ENCODE data around the gene IMMP2L. TPM values are rescaled to one million over a fixed set of nuclear protein-coding genes. Genes with fewer than 3 reads are reported as not detected.

The IMMP2L gene
- total RNA-seq, 1 donor from 2014 or later = 21.5 TPM

GRCh38 chr7:111529507-111530355, 32.6 kb downstream of the IMMP2L start:
- H3K79me2 ChIP-seq (ENCODE audit: low read depth) = no peaks in the 10 kb centered on the region
- H3K27me3 ChIP-seq = no peaks in the 10 kb centered on the region
- peaks cover 1% of the 10 kb centered on the region for H3K4me1 ChIP-seq
- no peaks in the 10 kb centered on the region for H4K20me1 ChIP-seq (ENCODE audit: low read depth)
- H3K9me3 Mint-ChIP-seq = no peaks in the 10 kb centered on the region
- no peak overlapping the region for H3K27ac Mint-ChIP-seq
- DNase-seq (ENCODE audit: low spot score) = no peak
- H3K9ac ChIP-seq = no peak overlapping the region
- no peak overlapping the region for H3K27ac ChIP-seq
- H3K4me3 Mint-ChIP-seq = no peak overlapping the region
- H3K9me3 ChIP-seq (ENCODE audit: low read depth) = no peaks in the 10 kb centered on the region
- H2AFZ ChIP-seq (replicated peaks) = no peak overlapping the region
- no peaks in the 10 kb centered on the region for H3K36me3 Mint-ChIP-seq
- H3K4me2 ChIP-seq = no peak overlapping the region
- no peaks in the 10 kb centered on the region for H3F3A ChIP-seq (ENCODE audit: low read depth)
- TF ChIP-seq CTCF (IDR thresholded peaks at IDR 0.05) (no peak), EZH2phosphoT487 (IDR thresholded peaks at IDR 0.05) (no peak), EZH2 (IDR thresholded peaks at IDR 0.05) (no peak)
- no peaks in the 10 kb centered on the region for H3K36me3 ChIP-seq
- H3K4me1 Mint-ChIP-seq = no peaks in the 10 kb centered on the region
- H3K4me3 ChIP-seq = no peak overlapping the region
- H3K27me3 Mint-ChIP-seq (ENCODE audit: insufficient read depth, low read depth) = peaks cover 2% of the 10 kb centered on the region

GRCh38 chr7:111528331-111528730, 34.0 kb downstream of the IMMP2L start:
- no peaks in the 10 kb centered on the region for H3F3A ChIP-seq (ENCODE audit: low read depth)
- H3K79me2 ChIP-seq (ENCODE audit: low read depth) = no peaks in the 10 kb centered on the region
- H3K36me3 ChIP-seq = no peaks in the 10 kb centered on the region
- no peak overlapping the region for H3K9ac ChIP-seq
- H3K27me3 Mint-ChIP-seq (ENCODE audit: insufficient read depth, low read depth) = peaks cover 2% of the 10 kb centered on the region
- H4K20me1 ChIP-seq (ENCODE audit: low read depth) = no peaks in the 10 kb centered on the region
- no peaks in the 10 kb centered on the region for H3K9me3 Mint-ChIP-seq
- H3K27ac Mint-ChIP-seq = no peak overlapping the region
- no peaks in the 10 kb centered on the region for H3K27me3 ChIP-seq
- H3K36me3 Mint-ChIP-seq = no peaks in the 10 kb centered on the region
- no peaks in the 10 kb centered on the region for H3K4me1 Mint-ChIP-seq
- no peak overlapping the region for H3K4me3 ChIP-seq
- H3K4me1 ChIP-seq = no peaks in the 10 kb centered on the region
- H3K27ac ChIP-seq = no peak overlapping the region
- H3K4me2 ChIP-seq = no peak overlapping the region
- H2AFZ ChIP-seq (replicated peaks) = no peak overlapping the region
- no peak overlapping the region for H3K4me3 Mint-ChIP-seq
- no peak for DNase-seq (ENCODE audit: low spot score)
- TF ChIP-seq EZH2 (IDR thresholded peaks at IDR 0.05) = no peak
- H3K9me3 ChIP-seq (ENCODE audit: low read depth) = no peaks in the 10 kb centered on the region

GRCh38 chr7:111527545-111527944, 34.7 kb downstream of the IMMP2L start:
- Histone ChIP-seq H4K20me1 (ENCODE audit: low read depth) (no peaks in the 10 kb centered on the region), H3K4me3 (no peak overlapping the region), H3K4me2 (no peak overlapping the region), H3K9ac (no peak overlapping the region), H3K9me3 (ENCODE audit: low read depth) (no peaks in the 10 kb centered on the region), H3K36me3 (no peaks in the 10 kb centered on the region), H2AFZ (replicated peaks) (no peak overlapping the region), H3F3A (ENCODE audit: low read depth) (no peaks in the 10 kb centered on the region), H3K79me2 (ENCODE audit: low read depth) (no peaks in the 10 kb centered on the region), H3K4me1 (no peaks in the 10 kb centered on the region), H3K27ac (no peak overlapping the region), H3K27me3 (no peaks in the 10 kb centered on the region)
- no peaks in the 10 kb centered on the region for H3K9me3 Mint-ChIP-seq
- no peak overlapping the region for H3K4me3 Mint-ChIP-seq
- no peak overlapping the region for H3K27ac Mint-ChIP-seq
- H3K27me3 Mint-ChIP-seq (ENCODE audit: insufficient read depth, low read depth) = no peaks in the 10 kb centered on the region
- no peaks in the 10 kb centered on the region for H3K36me3 Mint-ChIP-seq
- H3K4me1 Mint-ChIP-seq = no peaks in the 10 kb centered on the region
- no peak for DNase-seq (ENCODE audit: low spot score)
- TF ChIP-seq CTCF (IDR thresholded peaks at IDR 0.05) = no peak
- TF ChIP-seq EZH2 (IDR thresholded peaks at IDR 0.05) = no peak
- TF ChIP-seq EZH2phosphoT487 (IDR thresholded peaks at IDR 0.05) = no peak

GRCh38 chr7:111525100-111525499, 37.2 kb downstream of the IMMP2L start:
- TF ChIP-seq EZH2 (IDR thresholded peaks at IDR 0.05) (no peak), EZH2phosphoT487 (IDR thresholded peaks at IDR 0.05) (no peak), CTCF (IDR thresholded peaks at IDR 0.05) (no peak)
- no peaks in the 10 kb centered on the region for H3K79me2 ChIP-seq (ENCODE audit: low read depth)
- no peaks in the 10 kb centered on the region for H3K9me3 ChIP-seq (ENCODE audit: low read depth)
- H3K36me3 ChIP-seq = no peaks in the 10 kb centered on the region
- DNase-seq (ENCODE audit: low spot score) = no peak
- H3K4me2 ChIP-seq = no peak overlapping the region
- H3K27me3 ChIP-seq = no peaks in the 10 kb centered on the region
- H3K27ac ChIP-seq = no peak overlapping the region
- Mint-ChIP-seq H3K36me3 (no peaks in the 10 kb centered on the region), H3K27ac (no peak overlapping the region), H3K4me1 (no peaks in the 10 kb centered on the region), H3K4me3 (no peak overlapping the region), H3K27me3 (ENCODE audit: insufficient read depth, low read depth) (no peaks in the 10 kb centered on the region), H3K9me3 (no peaks in the 10 kb centered on the region)
- H3F3A ChIP-seq (ENCODE audit: low read depth) = no peaks in the 10 kb centered on the region
- H3K9ac ChIP-seq = no peak overlapping the region
- no peaks in the 10 kb centered on the region for H3K4me1 ChIP-seq
- no peaks in the 10 kb centered on the region for H4K20me1 ChIP-seq (ENCODE audit: low read depth)
- no peak overlapping the region for H2AFZ ChIP-seq (replicated peaks)
- no peak overlapping the region for H3K4me3 ChIP-seq
